Measurements from ENCODE around the gene THRA. TPM values are rescaled to one million over a fixed set of nuclear protein-coding genes. Genes with fewer than 3 reads are reported as not detected.
A peak's percentile ranks its signal among the peaks of the same experiment; 100 is the strongest.

THRA gene
- total RNA-seq, 1 donor from 2014 or later, result 37.0 TPM

- Mint-ChIP-seq H3K36me3 (no peaks in the 10 kb centered on the region), H3K4me3 (no peak overlapping the region), H3K27me3 (peaks cover 4% of the 10 kb centered on the region), H3K9me3 (no peaks in the 10 kb centered on the region), H3K27ac (no peak overlapping the region), H3K4me1 (ENCODE audit: unreplicated experiment) (peaks cover 59% of the 10 kb centered on the region)
- no peak for DNase-seq (ENCODE audit: extremely low spot score, unreplicated experiment)
- TF ChIP-seq CTCF (conservative IDR thresholded peaks at IDR 0.05), result no peak
Measured at GRCh38 chr17:40065769-40066510, 3.2 kb downstream of the THRA start.

- Mint-ChIP-seq H3K4me1 (ENCODE audit: unreplicated experiment) (peaks cover 58% of the 10 kb centered on the region), H3K9me3 (no peaks in the 10 kb centered on the region), H3K4me3 (no peak overlapping the region), H3K27me3 (no peaks in the 10 kb centered on the region), H3K36me3 (no peaks in the 10 kb centered on the region), H3K27ac (peak overlapping the region; percentile 53)
- no peak for DNase-seq (ENCODE audit: extremely low spot score, unreplicated experiment)
- no peak for TF ChIP-seq CTCF (conservative IDR thresholded peaks at IDR 0.05)
Measured at GRCh38 chr17:40067710-40068109, 4.9 kb downstream of the THRA start.

- peaks cover 62% of the 10 kb centered on the region for H3K4me1 Mint-ChIP-seq (ENCODE audit: unreplicated experiment)
- H3K27ac Mint-ChIP-seq, result peak overlapping the region; percentile 74
- DNase-seq (ENCODE audit: extremely low spot score, unreplicated experiment), result no peak
- no peaks in the 10 kb centered on the region for H3K27me3 Mint-ChIP-seq
- H3K4me3 Mint-ChIP-seq, result peak overlapping the region; percentile 82
- H3K9me3 Mint-ChIP-seq, result no peaks in the 10 kb centered on the region
- no peak for TF ChIP-seq CTCF (conservative IDR thresholded peaks at IDR 0.05)
- no peaks in the 10 kb centered on the region for H3K36me3 Mint-ChIP-seq
Measured at GRCh38 chr17:40068129-40068581, 5.4 kb downstream of the THRA start.

- Mint-ChIP-seq H3K27me3 (no peaks in the 10 kb centered on the region), H3K4me1 (ENCODE audit: unreplicated experiment) (peaks cover 65% of the 10 kb centered on the region), H3K4me3 (peak overlapping the region; percentile 82), H3K36me3 (no peaks in the 10 kb centered on the region), H3K9me3 (no peaks in the 10 kb centered on the region), H3K27ac (peak overlapping the region; percentile 74)
- DNase-seq (ENCODE audit: extremely low spot score, unreplicated experiment), result no peak
- TF ChIP-seq CTCF (conservative IDR thresholded peaks at IDR 0.05), result no peak
Measured at GRCh38 chr17:40068584-40068916, 5.8 kb downstream of the THRA start.

GRCh38 chr17:40068917-40069750 is 6.4 kb downstream of the THRA start:
- TF ChIP-seq CTCF (conservative IDR thresholded peaks at IDR 0.05), result no peak
- peak overlapping the region; percentile 74 for H3K27ac Mint-ChIP-seq

More at GRCh38 chr17:40068917-40069750, 6.4 kb downstream of the THRA start:
- H3K4me1 Mint-ChIP-seq (ENCODE audit: unreplicated experiment), result peaks cover 63% of the 10 kb centered on the region
- peak overlapping the region; percentile 82 for H3K4me3 Mint-ChIP-seq
- DNase-seq (ENCODE audit: extremely low spot score, unreplicated experiment), result no peak
- H3K9me3 Mint-ChIP-seq, result no peaks in the 10 kb centered on the region
- no peaks in the 10 kb centered on the region for H3K27me3 Mint-ChIP-seq
- H3K36me3 Mint-ChIP-seq, result no peaks in the 10 kb centered on the region
